Glutamatergic neuron (in vitro differentiated cells): ENCODE results near the gene ASIP. TPM values are rescaled to one million over a fixed set of nuclear protein-coding genes. Genes with fewer than 3 reads are reported as not detected.

Source experiments
- DNase-seq: peaks from one replicate; pipeline ENCODE4 v3.0.0; 2022
- H3K27ac Mint-ChIP-seq: one replicate; pipeline ENCODE4 v1.8.0; 2020; ENCODE audit warnings: mild to moderate bottlenecking, mixed read lengths, inconsistent platforms; ENCODE audit not compliant: unreplicated experiment
- H3K27me3 Mint-ChIP-seq: one replicate; pipeline ENCODE4 v1.8.0; 2020; ENCODE audit warnings: mild to moderate bottlenecking, moderate library complexity, mixed read lengths, inconsistent platforms; ENCODE audit not compliant: unreplicated experiment
- H3K36me3 Mint-ChIP-seq: one replicate; pipeline ENCODE4 v1.8.0; 2020; ENCODE audit warnings: mild to moderate bottlenecking, mixed read lengths, inconsistent platforms; ENCODE audit not compliant: unreplicated experiment
- H3K4me1 Mint-ChIP-seq: one replicate; pipeline ENCODE4 v1.8.0; 2020; ENCODE audit warnings: mild to moderate bottlenecking, low read depth, mixed read lengths, inconsistent platforms; ENCODE audit not compliant: unreplicated experiment
- H3K4me3 Mint-ChIP-seq: one replicate; pipeline ENCODE4 v1.8.0; 2020; ENCODE audit warnings: mild to moderate bottlenecking, mixed read lengths, inconsistent platforms; ENCODE audit not compliant: unreplicated experiment
- H3K9me3 Mint-ChIP-seq: one replicate; pipeline ENCODE4 v1.8.0; 2020; ENCODE audit warnings: mild to moderate bottlenecking, moderate library complexity, mixed read lengths, inconsistent platforms; ENCODE audit not compliant: unreplicated experiment
- CTCF ChIP-seq: fragments of 200-600 bp; sonication (generic); IDR thresholded peaks from one replicate; pipeline ENCODE4 v1.5.0; 2021; ENCODE audit not compliant: partially characterized antibody, unreplicated experiment
- total RNA-seq: library from RNA; stranded (reverse); fragmentation: NEBNext Ultra II Directional; extraction: Animal tissue kit (Norgen Biotek cat#: 25700); gene quantifications from one replicate; pipeline ENCODE4 v1.2.1, GENCODE V29; 2021; ENCODE audit not compliant: unreplicated experiment

Gene ASIP
- total RNA-seq, 1 donor from 2014 or later = not detected

GRCh38 chr20:34264141-34264540, 22.9 kb downstream of the ASIP start:
- H3K36me3 Mint-ChIP-seq = no peaks in the 10 kb centered on the region

GRCh38 chr20:34268145-34268544, 26.9 kb downstream of the ASIP start:
- Mint-ChIP-seq H3K36me3 (no peaks in the 10 kb centered on the region), H3K27ac (no peak overlapping the region), H3K27me3 (peaks cover under 1% of the 10 kb centered on the region), H3K4me3 (peak overlapping the region; percentile 71), H3K9me3 (peaks cover 3% of the 10 kb centered on the region), H3K4me1 (no peaks in the 10 kb centered on the region)
- TF ChIP-seq CTCF = no peak
- no peak for DNase-seq

More at GRCh38 chr20:34264141-34264540, 22.9 kb downstream of the ASIP start:
- Mint-ChIP-seq H3K27me3 (peaks cover 1% of the 10 kb centered on the region), H3K9me3 (peaks cover 3% of the 10 kb centered on the region), H3K27ac (no peak overlapping the region), H3K4me3 (no peak overlapping the region), H3K4me1 (peaks cover 2% of the 10 kb centered on the region)
- TF ChIP-seq CTCF = no peak
- no peak for DNase-seq

GRCh38 chr20:34268851-34269636, 27.8 kb downstream of the ASIP start:
- Mint-ChIP-seq H3K27me3 (peaks cover 3% of the 10 kb centered on the region), H3K36me3 (no peaks in the 10 kb centered on the region), H3K4me3 (peak overlapping the region; percentile 80), H3K27ac (no peak overlapping the region), H3K4me1 (no peaks in the 10 kb centered on the region), H3K9me3 (peaks cover 5% of the 10 kb centered on the region)
- peak; percentile 48 for DNase-seq
- TF ChIP-seq CTCF = no peak

GRCh38 chr20:34269996-34270627, 28.9 kb downstream of the ASIP start:
- Mint-ChIP-seq H3K4me1 (no peaks in the 10 kb centered on the region), H3K36me3 (no peaks in the 10 kb centered on the region), H3K9me3 (peaks cover 5% of the 10 kb centered on the region), H3K4me3 (no peak overlapping the region), H3K27me3 (peaks cover 3% of the 10 kb centered on the region), H3K27ac (no peak overlapping the region)
- no peak for TF ChIP-seq CTCF
- DNase-seq = no peak

GRCh38 chr20:34271956-34272355, 30.7 kb downstream of the ASIP start:
- Mint-ChIP-seq H3K9me3 (peaks cover 6% of the 10 kb centered on the region), H3K36me3 (no peaks in the 10 kb centered on the region), H3K27ac (no peak overlapping the region), H3K27me3 (peaks cover 3% of the 10 kb centered on the region), H3K4me3 (no peak overlapping the region), H3K4me1 (no peaks in the 10 kb centered on the region)
- no peak for DNase-seq
- no peak for TF ChIP-seq CTCF
